HG03442 (cell line): ENCODE results near the gene AGRN.
"Not testable (repeated sequence)": the region's sequence is repeated elsewhere in the genome, so short reads cannot be mapped to it uniquely, and the experiment has no call there.

Source experiments
- ATAC-seq: cut with Tn5 transposase; IDR thresholded peaks from one replicate; pipeline ENCODE4 v1.9.1; 2021; ENCODE audit warnings: mild to moderate bottlenecking, moderate library complexity; ENCODE audit not compliant: unreplicated experiment

Gene AGRN

GRCh38 chr1:1020000-1020404, at the start of gene AGRN:
Gene AGRN (plus strand): TSS chr1:1020120. CDS start chr1:1020173, 53 bp downstream.
- peak; percentile 28 for ATAC-seq

DNA sequence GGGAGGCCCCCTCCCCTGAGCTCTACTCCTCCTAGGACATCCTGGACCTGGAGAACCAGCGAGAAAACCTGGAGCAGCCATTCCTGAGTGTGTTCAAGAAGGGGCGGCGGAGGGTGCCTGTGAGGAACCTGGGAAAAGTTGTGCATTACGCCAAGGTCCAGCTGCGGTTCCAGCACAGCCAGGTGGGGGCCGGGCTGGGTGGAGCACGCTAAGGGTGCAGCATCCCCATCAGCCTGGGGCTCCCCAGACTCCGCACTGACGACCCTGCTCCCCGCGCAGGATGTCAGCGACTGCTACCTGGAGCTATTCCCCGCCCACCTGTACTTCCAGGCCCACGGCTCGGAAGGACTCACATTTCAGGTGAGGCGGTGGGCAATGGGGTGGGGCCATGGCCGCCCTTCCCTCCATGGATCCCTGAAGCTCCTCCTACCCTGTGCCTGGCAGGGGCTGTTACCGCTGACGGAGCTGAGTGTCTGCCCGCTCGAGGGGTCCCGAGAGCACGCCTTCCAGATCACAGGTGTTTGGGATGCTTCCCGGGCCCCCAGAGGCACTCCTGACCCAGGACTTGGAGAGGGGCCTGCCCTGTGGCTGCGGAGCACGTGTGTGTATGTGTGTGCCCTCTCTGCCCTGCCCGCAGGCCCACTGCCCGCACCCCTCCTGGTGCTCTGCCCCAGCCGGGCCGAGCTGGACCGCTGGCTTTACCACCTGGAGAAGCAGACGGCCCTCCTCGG, 49.5 kb upstream of the AGRN start:
- no peak for ATAC-seq

DNA sequence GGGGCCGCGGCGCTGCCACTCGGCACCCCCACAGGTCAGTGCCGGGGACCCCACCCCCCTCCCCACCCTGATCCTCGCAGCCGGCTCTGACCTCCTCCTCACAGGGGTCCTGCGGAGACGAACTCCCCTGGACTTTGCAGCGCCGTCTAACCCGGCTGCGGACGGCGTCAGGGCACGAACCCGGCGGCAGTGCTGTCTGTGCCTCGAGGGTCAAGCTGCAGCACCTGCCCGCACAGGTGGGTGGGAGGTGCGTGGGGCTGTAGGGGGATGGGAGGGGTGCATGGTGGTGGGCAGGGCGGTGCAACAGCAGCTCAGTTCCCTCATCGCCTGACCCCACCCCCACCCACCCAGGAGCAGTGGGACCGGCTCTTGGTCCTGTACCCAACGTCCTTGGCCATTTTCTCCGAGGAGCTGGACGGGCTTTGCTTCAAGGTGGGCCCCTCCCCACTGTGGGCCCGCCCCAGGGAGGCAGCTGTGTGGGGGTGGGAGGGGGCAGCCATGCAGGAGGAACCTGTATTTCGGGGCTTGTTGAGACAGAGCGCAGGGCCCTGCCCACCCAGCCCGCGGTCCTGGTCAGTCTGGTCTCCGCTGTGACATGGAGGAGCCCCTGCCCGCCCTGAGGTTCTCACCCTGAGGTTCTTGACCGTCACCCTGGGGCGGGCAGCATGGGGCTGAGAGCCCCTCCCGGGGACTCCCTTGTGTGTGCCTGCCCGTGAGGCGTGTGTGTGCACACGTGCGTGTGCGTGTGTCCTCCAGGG, 48.8 kb upstream of the AGRN start:
- ATAC-seq = no peak

DNA sequence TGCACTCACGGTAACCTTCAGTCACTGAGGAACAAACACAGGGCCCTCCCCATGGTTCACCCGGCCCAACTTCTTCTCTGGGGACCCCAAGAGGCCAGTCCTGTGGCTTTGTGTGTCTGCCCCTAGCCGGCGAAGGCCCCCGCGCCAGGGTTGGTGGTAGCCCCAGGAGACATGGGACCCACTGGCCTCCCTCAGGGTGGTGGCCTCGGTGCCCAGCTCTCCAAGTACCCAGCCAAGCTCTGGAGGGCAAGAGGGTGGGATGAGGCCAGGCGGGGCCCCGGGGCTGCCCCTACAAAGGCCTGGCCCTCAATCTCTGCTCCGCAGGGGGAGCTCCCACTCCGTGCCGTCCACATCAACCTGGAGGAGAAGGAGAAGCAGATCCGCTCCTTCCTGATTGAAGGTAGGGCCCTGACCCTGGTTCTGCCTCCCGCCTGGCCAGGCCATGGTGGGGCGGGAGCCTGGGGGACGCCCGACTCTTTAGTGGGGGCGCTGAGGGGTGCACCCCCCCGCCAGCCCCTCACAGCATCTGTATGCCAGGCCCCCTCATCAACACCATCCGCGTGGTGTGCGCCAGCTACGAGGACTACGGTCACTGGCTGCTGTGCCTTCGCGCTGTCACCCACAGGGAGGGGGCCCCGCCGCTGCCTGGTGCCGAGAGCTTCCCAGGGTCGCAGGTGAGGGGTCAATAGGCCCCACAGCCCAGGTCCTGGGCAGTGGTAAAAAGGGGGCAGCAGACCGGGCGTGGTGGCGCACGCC, 48.0 kb upstream of the AGRN start:
- no peak for ATAC-seq

- no peak for ATAC-seq
Observed at GRCh38 chr1:972726-973458, 47.0 kb upstream of the AGRN start.

DNA sequence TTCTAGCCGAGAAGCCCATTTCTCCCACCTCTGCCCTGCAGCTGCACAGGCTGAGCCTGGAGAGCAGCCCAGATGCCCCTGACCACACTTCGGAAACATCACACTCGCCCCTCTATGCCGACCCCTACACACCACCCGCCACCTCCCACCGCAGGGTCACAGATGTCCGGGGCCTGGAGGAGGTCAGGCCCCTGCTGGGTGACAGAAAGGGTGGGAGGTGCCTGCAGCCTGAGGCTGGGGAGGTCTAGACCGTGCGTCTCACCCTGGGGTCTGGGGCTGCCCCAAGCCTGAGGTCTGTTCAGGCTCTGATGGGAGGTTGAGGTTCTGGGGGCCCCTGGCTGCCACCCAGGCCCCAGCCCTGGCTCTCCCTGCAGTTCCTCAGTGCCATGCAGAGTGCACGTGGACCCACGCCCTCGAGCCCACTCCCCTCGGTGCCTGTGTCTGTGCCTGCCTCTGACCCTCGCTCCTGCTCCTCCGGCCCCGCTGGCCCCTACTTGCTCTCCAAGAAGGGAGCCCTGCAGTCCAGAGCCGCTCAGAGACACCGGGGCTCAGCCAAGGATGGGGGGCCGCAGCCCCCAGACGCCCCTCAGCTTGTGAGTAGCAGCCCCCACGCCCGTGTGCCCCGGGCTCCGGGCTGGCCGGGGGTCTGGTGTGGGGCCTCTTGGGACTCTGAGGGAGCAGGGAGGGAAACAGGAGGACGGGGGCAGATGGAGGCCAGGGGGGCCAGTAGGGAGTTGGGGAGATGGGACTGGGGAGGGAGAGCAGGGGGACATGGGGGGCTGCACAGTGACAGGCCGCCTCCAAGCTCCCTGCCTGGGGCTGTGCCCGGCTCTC, 46.2 kb upstream of the AGRN start:
- ATAC-seq = no peak

- no peak for ATAC-seq
Observed at GRCh38 chr1:974293-974640, 45.7 kb upstream of the AGRN start.

GRCh38 chr1:974687-975328, 45.1 kb upstream of the AGRN start:
- no peak for ATAC-seq

- no peak for ATAC-seq
Observed at GRCh38 chr1:975365-975764, 44.6 kb upstream of the AGRN start.

DNA sequence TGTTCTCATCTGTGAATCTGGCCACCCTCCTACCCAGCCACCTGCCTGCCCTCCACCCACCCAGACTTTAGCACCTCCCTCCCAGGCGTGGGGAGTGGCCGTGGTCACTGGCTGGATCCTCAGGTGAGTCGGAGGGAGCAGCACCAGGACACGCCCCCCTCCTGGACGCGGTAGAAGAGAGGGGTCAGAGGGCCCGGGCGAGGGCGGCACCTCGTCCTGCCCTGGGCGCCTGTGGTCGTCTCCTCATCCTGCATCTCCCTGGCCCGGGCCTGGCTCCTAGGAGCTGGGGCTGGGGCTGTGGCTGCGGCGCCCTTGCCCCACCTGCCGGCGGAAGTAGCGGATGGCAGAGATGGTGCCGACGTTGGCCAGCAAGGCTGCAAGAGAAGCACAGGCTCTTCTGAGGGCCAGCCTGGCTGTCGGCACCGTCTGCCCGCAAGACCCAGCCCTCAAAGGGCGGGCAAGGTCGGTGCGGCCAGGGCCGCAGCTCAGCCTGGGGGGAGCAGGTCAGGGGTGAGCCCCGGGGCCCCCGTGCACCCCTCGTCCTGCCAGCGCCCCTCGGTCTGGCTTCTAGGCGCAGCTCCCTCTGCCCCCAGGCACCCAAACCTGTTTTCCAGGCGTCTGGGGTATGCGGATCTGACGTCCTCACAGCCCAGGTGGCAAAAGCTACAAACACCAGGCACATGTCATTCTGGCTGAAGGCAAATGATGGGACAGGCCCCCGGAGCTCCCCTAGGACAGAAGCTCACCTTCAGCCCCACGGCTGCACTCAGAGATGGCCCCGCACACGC, 43.8 kb upstream of the AGRN start:
- peak; percentile 52 for ATAC-seq

DNA sequence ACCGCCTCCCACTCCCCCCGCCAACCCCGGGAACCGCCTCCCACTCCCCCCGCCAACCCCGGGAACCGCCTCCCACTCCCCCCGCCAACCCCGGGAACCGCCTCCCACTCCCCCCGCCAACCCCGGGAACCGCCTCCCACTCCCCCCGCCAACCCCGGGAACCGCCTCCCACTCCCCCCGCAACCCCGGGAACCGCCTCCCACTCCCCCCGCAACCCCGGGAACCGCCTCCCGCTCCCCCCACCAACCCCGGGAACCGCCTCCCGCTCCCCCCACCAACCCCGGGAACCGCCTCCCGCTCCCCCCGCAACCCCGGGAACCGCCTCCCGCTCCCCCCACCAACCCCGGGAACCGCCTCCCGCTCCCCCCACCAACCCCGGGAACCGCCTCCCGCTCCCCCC, 43.1 kb upstream of the AGRN start:
- ATAC-seq = not testable (repeated sequence)

DNA sequence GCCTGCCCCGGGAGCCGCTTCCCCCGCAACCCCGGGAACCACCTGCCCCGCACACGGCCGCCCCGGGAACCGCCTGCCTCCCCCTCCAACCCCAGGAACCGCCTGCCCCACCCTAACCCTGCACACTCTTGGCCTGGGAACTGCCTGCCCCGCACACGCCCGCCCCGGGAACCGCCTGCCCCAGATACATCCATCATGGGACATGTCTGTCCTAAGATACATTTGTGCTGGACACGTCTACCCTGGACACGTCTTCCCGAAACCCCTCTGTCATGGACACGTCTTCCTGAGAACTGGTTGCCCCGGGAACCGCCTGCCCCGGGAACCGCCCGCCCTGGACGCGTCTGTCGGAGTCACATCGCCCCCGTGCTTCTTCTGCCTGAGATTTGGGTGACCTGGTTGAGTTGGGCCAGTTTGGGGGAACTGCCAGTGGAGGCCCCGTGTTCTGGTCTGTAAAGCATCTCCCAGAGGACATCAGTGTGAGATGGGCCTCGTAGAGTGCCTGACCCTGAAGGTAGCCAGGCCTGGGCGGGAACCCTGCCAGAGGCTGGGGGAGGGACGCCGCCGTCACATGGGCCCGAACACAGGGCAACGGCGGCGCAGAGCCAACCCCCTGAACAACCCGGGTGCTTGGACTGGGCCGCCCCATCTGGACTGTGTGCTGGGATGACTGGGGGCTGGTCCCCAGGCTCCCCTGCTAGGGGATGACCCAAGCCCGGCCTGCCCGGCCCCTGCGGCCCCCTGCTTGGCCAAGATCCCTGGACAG, 41.7 kb upstream of the AGRN start:
- ATAC-seq = no peak

DNA sequence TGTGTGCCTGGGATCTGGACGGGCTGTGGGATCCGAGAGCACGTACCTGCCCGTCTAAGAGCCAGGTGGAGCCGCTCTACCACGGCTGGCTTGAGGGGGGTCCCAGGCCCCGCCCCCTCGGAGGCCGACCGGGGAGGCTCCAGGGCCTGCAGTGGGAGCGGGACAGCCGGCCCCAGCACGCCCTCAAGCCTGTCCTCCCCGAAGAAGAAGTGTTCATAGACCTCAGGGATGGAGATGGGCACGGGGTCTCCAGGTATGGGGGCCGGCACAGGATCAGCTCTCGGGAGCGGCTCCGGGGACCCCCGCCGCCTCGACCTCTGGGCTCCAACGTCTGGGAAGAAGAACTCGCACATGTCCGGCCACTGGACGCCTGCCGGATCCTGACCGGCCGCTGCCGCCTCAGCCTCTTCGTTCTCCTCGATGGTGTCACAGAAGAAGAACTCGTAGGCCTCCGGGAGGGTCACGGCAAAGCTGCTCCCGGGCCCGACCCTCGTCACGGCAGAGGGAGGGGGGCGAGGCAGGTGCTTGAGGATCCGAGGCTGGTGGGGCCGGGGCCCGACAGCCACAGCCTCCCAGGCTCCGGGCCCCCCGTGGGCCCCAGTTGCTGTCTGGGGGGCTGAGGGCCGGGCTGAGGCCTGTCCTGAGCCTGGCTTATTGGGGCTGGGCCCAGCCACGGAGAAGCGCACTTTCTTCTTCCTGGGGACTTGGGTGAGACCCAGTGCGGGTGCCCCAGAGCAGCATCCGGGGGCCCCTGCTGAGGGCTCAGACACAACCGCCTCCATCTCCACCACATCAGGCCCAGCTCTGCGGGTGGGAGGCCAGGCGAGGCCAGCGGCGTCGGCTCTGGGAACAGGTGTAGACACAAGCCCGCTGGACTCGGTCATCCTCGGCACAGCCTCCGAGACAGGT, 40.8 kb upstream of the AGRN start:
- no peak for ATAC-seq

DNA sequence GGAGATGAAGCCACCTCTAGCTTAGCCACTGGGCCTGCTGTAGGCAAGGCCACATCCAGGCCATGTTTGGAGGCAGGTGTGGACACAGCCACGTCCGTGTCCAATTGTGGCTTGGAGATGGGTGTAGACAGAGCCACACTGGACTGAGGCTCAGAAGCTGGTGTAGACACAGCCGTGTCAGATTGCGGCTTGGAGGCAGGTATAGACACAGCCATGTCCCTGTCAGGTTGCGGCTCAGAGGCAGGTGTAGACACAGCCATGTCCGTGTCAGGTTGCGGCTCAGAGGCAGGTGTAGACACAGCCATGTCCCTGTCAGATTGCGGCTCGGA, 40.2 kb upstream of the AGRN start:
- no peak for ATAC-seq

- ATAC-seq = no peak
Observed at GRCh38 chr1:980137-980571, 39.8 kb upstream of the AGRN start.

DNA sequence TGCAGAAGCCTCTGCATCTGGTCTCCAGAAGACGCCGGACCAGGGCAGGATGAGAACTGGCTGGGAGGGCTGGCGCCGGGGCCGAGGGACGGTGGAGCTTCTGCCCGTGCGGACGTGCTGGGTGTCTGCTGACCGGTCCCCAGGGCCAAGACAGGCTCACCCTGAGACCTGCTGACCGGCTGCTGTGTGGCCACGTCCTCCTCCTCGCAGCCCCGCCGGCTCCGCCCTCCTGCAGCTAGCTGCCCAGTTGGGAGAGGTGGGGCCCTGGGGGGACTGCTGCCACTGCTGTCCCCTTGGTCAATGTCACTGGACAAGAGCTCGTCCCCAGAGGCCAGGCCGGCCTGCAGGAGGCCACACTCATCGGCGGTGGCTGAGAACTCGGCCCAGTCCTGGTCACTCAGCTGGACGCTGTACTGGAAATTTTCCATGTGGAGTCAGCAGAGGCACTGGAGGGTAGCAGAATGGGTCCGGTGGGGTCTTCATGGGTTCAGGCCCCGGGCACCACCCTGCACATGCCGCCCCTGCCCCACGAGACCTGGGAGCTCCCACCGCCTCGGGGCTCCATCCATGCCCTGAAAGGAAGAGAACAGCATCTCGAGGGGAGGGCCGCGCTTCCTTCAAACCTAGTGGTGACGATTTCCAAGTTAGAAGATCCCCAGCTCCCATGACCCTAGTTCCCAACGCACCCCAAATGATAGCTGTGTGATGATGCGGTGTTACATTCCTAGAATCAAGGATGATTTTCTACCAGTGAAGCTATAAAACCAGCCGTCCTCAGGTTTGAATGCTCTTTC, 39.1 kb upstream of the AGRN start:
- no peak for ATAC-seq
